WERI-Rb-1 (cell line): ENCODE results near the gene SRGAP1.
A peak's percentile ranks its signal among the peaks of the same experiment; 100 is the strongest.
"Not testable (repeated sequence)": the region's sequence is repeated elsewhere in the genome, so short reads cannot be mapped to it uniquely, and the experiment has no call there.

Source experiments
- DNase-seq: peaks from one replicate; pipeline ENCODE4 v3.0.0-alpha.2; 2020
- H3K27ac ChIP-seq: fragments of 250-450 bp; sonication (Bioruptor Pico); 2 replicates; pipeline ENCODE4 v1.5.1; 2020; ENCODE audit warnings: mild to moderate bottlenecking, moderate library complexity
- H3K27me3 ChIP-seq: fragments of 250-450 bp; sonication (Bioruptor Pico); 2 replicates; pipeline ENCODE4 v1.5.1; 2021; ENCODE audit warnings: mild to moderate bottlenecking, low read depth, moderate library complexity; ENCODE audit not compliant: insufficient read depth, severe bottlenecking
- H3K36me3 ChIP-seq: fragments of 250-450 bp; sonication (Bioruptor Pico); 2 replicates; pipeline ENCODE4 v1.5.1; 2020; ENCODE audit warnings: mild to moderate bottlenecking, moderate library complexity
- H3K4me3 ChIP-seq: 2 replicates; pipeline ENCODE4 v1.5.1; 2011; ENCODE audit warnings: low read depth, mild to moderate bottlenecking, control low read depth, low read length
- H3K9me3 ChIP-seq: fragments of 250-450 bp; sonication (Bioruptor Pico); 2 replicates; pipeline ENCODE4 v1.5.1; 2021; ENCODE audit warnings: mild to moderate bottlenecking, moderate library complexity; ENCODE audit not compliant: severe bottlenecking
- TF ChIP-seq, protein P1 (sequence below): IDR thresholded peaks from 2 replicates; pipeline ENCODE4 v1.5.1; 2011; ENCODE audit warnings: low read depth, mild to moderate bottlenecking, control low read depth, inconsistent platforms, low read length

SRGAP1 gene

DNA sequence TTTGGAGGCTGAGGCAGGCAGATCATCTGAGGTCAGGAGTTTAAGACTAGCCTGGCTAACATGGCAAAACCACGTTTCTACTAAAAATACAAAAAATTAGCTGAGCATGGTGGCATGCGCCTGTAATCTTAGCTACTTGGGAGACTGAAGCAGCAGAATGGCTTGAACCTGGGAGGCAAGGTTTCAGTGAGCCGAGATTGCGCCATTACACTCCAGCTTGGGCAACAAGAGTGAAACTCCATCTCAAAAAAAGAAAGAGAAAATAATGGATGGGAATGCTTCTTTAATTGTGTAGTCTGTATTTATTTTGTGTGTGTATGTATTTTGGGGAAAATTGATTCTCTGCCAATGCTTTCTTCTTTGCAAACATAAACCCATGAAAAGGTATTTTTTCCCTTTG is 32.5 kb downstream of the SRGAP1 start:
- H3K36me3 ChIP-seq: no peaks in the 10 kb centered on the region
- no peak for DNase-seq
- H3K9me3 ChIP-seq: no peaks in the 10 kb centered on the region
- H3K4me3 ChIP-seq: no peak overlapping the region
- TF ChIP-seq, protein P1, sequence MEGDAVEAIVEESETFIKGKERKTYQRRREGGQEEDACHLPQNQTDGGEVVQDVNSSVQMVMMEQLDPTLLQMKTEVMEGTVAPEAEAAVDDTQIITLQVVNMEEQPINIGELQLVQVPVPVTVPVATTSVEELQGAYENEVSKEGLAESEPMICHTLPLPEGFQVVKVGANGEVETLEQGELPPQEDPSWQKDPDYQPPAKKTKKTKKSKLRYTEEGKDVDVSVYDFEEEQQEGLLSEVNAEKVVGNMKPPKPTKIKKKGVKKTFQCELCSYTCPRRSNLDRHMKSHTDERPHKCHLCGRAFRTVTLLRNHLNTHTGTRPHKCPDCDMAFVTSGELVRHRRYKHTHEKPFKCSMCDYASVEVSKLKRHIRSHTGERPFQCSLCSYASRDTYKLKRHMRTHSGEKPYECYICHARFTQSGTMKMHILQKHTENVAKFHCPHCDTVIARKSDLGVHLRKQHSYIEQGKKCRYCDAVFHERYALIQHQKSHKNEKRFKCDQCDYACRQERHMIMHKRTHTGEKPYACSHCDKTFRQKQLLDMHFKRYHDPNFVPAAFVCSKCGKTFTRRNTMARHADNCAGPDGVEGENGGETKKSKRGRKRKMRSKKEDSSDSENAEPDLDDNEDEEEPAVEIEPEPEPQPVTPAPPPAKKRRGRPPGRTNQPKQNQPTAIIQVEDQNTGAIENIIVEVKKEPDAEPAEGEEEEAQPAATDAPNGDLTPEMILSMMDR: no peak
- H3K27ac ChIP-seq: no peak overlapping the region
- H3K27me3 ChIP-seq: no peaks in the 10 kb centered on the region

DNA sequence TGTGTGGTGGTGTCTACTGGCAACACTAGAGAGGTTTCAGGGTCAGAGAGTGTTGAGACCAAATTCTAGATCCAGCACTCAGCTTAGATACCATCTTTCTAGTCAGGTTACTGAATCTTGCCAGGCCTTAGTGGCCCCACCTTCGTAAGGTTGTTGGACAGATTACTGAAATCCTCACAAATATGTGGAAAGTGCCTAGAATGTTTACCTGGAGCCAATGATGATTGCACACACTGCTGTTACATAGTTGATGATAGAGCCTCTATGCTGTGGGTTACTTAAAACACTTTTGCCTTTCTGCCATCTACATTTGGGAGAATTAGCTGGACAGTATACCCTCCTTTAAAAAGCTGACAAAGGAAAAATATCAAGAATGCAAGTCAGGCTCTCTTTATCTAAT is 33.2 kb downstream of the SRGAP1 start:
- no peak overlapping the region for H3K4me3 ChIP-seq
- H3K9me3 ChIP-seq: no peaks in the 10 kb centered on the region
- DNase-seq: no peak
- no peak overlapping the region for H3K27ac ChIP-seq
- H3K27me3 ChIP-seq: no peaks in the 10 kb centered on the region
- H3K36me3 ChIP-seq: no peaks in the 10 kb centered on the region
- TF ChIP-seq, protein P1: no peak

DNA sequence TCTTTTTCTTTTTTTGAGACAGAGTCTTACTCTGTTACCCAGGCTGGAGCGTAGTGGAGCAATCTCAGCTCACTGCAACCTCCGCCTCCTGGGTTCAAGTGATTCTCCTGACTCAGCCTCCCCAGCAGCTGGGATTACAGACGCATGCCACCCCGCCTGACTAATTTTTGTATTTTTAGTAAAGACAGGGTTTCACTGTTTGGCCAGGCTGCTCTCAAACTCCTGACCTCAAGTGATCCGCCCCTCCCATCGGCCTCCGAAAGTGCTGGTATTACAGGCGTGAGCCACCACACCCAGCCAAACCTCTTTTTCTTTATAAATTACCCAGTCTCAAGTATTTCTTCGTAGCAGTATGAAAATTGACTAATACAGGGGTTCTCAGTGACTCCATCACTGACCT is 35.7 kb downstream of the SRGAP1 start:
- not testable (repeated sequence) for H3K9me3 ChIP-seq, H3K4me3 ChIP-seq, H3K27me3 ChIP-seq, H3K27ac ChIP-seq, DNase-seq, H3K36me3 ChIP-seq

DNA sequence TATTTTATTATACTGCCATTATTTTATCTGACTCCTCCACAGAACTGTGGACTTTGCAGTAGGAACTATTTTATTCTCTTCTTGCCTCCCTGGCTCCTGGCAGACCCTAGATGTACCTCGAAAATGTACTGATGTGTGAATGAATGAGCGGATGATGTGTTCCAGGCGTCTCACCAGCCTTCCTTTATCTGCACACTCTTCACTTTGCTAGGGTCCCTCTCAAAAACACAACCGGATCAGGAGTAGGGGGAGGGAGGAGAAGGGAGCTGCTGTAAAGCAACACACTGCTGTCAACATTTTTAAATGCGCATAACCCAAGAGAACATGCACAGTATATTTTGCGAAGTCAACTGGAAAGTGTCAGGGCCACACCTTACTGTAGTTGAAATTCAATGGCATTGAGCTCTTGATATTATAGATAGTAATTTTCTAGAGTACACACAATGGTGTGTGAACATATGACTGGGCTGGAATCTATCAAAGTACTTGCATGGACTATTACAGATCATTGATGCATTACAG is 36.3 kb downstream of the SRGAP1 start:
- TF ChIP-seq, protein P1: no peak
- Histone ChIP-seq H3K9me3 (no peaks in the 10 kb centered on the region), H3K27ac (no peak overlapping the region), H3K27me3 (no peaks in the 10 kb centered on the region), H3K36me3 (no peaks in the 10 kb centered on the region), H3K4me3 (no peak overlapping the region)
- DNase-seq: no peak

DNA sequence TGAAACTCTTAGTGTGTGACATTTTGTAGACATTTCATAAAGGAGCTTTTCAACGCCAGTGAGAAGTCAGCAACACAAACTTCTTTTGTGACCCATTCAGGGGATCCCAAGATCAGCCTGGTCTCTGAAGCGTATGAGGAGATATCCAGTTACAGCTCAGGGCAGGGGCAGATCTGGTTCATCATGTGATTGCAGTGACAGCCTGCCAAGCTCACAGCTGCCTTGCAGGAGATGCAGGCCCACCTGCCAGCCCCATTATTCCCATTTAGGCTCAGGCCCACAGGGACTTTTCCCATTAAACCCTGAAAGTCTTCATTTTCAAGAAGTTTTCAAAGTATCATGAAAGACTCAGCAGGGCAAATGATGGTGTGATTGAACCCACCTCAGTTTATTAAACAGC is 38.3 kb downstream of the SRGAP1 start:
- H3K36me3 ChIP-seq: no peaks in the 10 kb centered on the region
- TF ChIP-seq, protein P1: no peak
- H3K9me3 ChIP-seq: no peaks in the 10 kb centered on the region
- peak; percentile 16 for DNase-seq
- H3K27me3 ChIP-seq: no peaks in the 10 kb centered on the region
- H3K27ac ChIP-seq: no peak overlapping the region
- H3K4me3 ChIP-seq: no peak overlapping the region

DNA sequence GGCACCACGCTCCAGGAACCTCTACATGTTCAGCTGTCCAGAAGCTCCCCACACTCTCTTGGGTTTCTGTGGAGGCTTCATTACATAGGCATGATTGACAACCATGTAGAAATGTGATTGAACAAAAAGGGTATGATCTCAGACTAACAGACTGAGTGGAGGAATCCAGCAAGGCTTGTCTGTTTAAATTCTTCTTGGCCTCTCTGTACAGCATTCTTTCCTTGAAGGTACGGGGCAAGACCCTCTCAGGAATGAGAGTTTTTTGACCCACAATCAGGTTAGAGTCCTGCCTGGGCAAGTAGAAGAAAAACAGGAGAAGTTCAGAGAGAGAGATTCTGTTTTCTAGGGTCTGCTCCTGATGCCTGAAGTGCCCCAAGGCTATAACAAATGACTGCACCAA is 40.9 kb downstream of the SRGAP1 start:
- DNase-seq: no peak
- TF ChIP-seq, protein P1: no peak

More for the DNA sequence above, 40.9 kb downstream of the SRGAP1 start:
- Histone ChIP-seq H3K27ac (no peak overlapping the region), H3K9me3 (no peaks in the 10 kb centered on the region), H3K36me3 (no peaks in the 10 kb centered on the region), H3K4me3 (no peak overlapping the region), H3K27me3 (no peaks in the 10 kb centered on the region)
